IMR-90 (cell line): Measurements from ENCODE around the gene MYO10. TPM values are rescaled to one million over a fixed set of nuclear protein-coding genes. Genes with fewer than 3 reads are reported as not detected.

Source experiments
- ATAC-seq: fragments of 200-7000 bp; cut with Tn5 transposase; 2 replicates; pipeline ENCODE4 v1.9.1; 2020; ENCODE audit warnings: low read depth, mild to moderate bottlenecking, moderate library complexity
- BruUV-seq: library from RNA; stranded (reverse); fragments of 400-500 nt; replicated peaks from 2 replicates; lab custom pipeline; 2021; lab: Mats Ljungman, UMichigan
- CTCF ChIA-PET: fragments of 300-600 bp; formaldehyde crosslinking; extraction: SDS; loops from one replicate; lab custom pipeline; 2021; ENCODE audit warnings: antibody characterized with exemption; lab: Yijun Ruan, JAX
- POLR2A ChIA-PET: fragments of 300-600 bp; sonication (Branson Sonifier 250); formaldehyde crosslinking; loops from one replicate; lab custom pipeline; 2022; ENCODE audit warnings: antibody characterized with exemption; ENCODE audit not compliant: unreplicated experiment; lab: Charles Lee
- DNase-seq: peaks from one replicate; pipeline ENCODE4 v3.0.0; 2013
- H2AFZ ChIP-seq: replicated peaks from 2 replicates; pipeline ENCODE3; 2013; ENCODE audit warnings: low read length, mild to moderate bottlenecking; ENCODE audit not compliant: poor library complexity
- H2AK5ac ChIP-seq: 2 replicates; pipeline ENCODE4 v1.6.1; 2013; ENCODE audit warnings: low read depth, low read length, inconsistent platforms
- H2AK9ac ChIP-seq: replicated peaks from 2 replicates; pipeline ENCODE3; 2013; ENCODE audit warnings: mild to moderate bottlenecking, low read depth, low read length, moderate library complexity; ENCODE audit not compliant: poor library complexity
- H2BK120ac ChIP-seq: 2 replicates; pipeline ENCODE4 v1.6.1; 2013; ENCODE audit warnings: low read depth, low read length, inconsistent platforms
- H2BK15ac ChIP-seq: 3 replicates; pipeline ENCODE4 v1.6.1; 2013; ENCODE audit warnings: low read depth, low read length, inconsistent platforms
- H2BK20ac ChIP-seq: 2 replicates; pipeline ENCODE4 v1.6.1; 2013; ENCODE audit warnings: low read depth, mild to moderate bottlenecking, inconsistent platforms, low read length, moderate library complexity
- H2BK5ac ChIP-seq: 2 replicates; pipeline ENCODE4 v1.6.1; 2013; ENCODE audit warnings: mild to moderate bottlenecking, low read depth, low read length, inconsistent platforms; ENCODE audit not compliant: poor library complexity, severe bottlenecking
- H3K14ac ChIP-seq: replicated peaks from 2 replicates; pipeline ENCODE4 v1.6.1; 2013; ENCODE audit warnings: low read depth, low read length, inconsistent platforms
- H3K18ac ChIP-seq: 2 replicates; pipeline ENCODE4 v1.6.1; 2013; ENCODE audit warnings: low read depth, low read length, control low read depth
- H3K23ac ChIP-seq: 2 replicates; pipeline ENCODE4 v1.6.1; 2013; ENCODE audit warnings: low read depth, low read length, inconsistent platforms
- H3K27ac ChIP-seq: 2 replicates; pipeline ENCODE4 v1.5.1; 2013; ENCODE audit warnings: mild to moderate bottlenecking, control low read depth, low read length; ENCODE audit not compliant: insufficient read depth
- H3K27me3 ChIP-seq: 2 replicates; pipeline ENCODE4 v1.6.1; 2013; ENCODE audit warnings: low read length; ENCODE audit not compliant: control insufficient read depth, insufficient read depth
- H3K36me3 ChIP-seq: 2 replicates; pipeline ENCODE4 v1.6.1; 2013; ENCODE audit warnings: low read length, mixed read lengths; ENCODE audit not compliant: control insufficient read depth, insufficient read depth
- H3K4ac ChIP-seq: 2 replicates; pipeline ENCODE4 v1.6.1; 2013; ENCODE audit warnings: low read depth, low read length, inconsistent platforms
- H3K4me1 ChIP-seq: 2 replicates; pipeline ENCODE4 v1.6.1; 2013; ENCODE audit warnings: low read length, mixed read lengths; ENCODE audit not compliant: control insufficient read depth, insufficient read depth
- H3K4me2 ChIP-seq: 2 replicates; pipeline ENCODE4 v1.6.1; 2013; ENCODE audit warnings: low read depth, mild to moderate bottlenecking, control low read depth, low read length, moderate library complexity
- H3K4me3 ChIP-seq: 2 replicates; pipeline ENCODE4 v1.5.1; 2013; ENCODE audit warnings: low read depth, mild to moderate bottlenecking, control low read depth, low read length, moderate library complexity; ENCODE audit not compliant: insufficient read depth
- H3K56ac ChIP-seq: 2 replicates; pipeline ENCODE4 v1.6.1; 2013; ENCODE audit warnings: low read length, inconsistent platforms; ENCODE audit not compliant: insufficient read depth; ENCODE audit errors: extremely low read depth
- H3K79me1 ChIP-seq, 2 experiments: 2 replicates each; pipeline ENCODE4 v1.6.1; 2013; ENCODE audit warnings: low read length in 2 of 2, inconsistent platforms in 1 of 2, low read depth in 1 of 2
- H3K9ac ChIP-seq: 2 replicates; pipeline ENCODE4 v1.6.1; 2013; ENCODE audit warnings: low read depth, low read length, control low read depth
- H3K9me1 ChIP-seq: 2 replicates; pipeline ENCODE4 v1.6.1; 2013; ENCODE audit warnings: low read length, inconsistent platforms; ENCODE audit not compliant: insufficient read depth
- H3K9me3 ChIP-seq: 2 replicates; pipeline ENCODE4 v1.6.1; 2013; ENCODE audit warnings: low read length; ENCODE audit not compliant: control insufficient read depth, insufficient read depth
- H4K20me1 ChIP-seq: 2 replicates; pipeline ENCODE4 v1.6.1; 2013; ENCODE audit warnings: low read length, inconsistent platforms; ENCODE audit not compliant: insufficient read depth
- H4K5ac ChIP-seq: 2 replicates; pipeline ENCODE4 v1.6.1; 2013; ENCODE audit warnings: mild to moderate bottlenecking, low read depth, low read length, control low read depth
- H4K8ac ChIP-seq, 2 experiments: 2 replicates each; pipeline ENCODE4 v1.6.1; 2013; ENCODE audit warnings: low read depth in 2 of 2, low read length in 2 of 2, control low read depth in 1 of 2, inconsistent platforms in 1 of 2
- H4K91ac ChIP-seq: 2 replicates; pipeline ENCODE4 v1.6.1; 2013; ENCODE audit warnings: low read depth, low read length, inconsistent platforms; ENCODE audit not compliant: insufficient read depth
- BHLHE40 ChIP-seq: fragments of 150-350 bp; IDR thresholded peaks from 2 replicates; pipeline ENCODE4 v1.6.1; 2016; ENCODE audit warnings: mild to moderate bottlenecking, low read depth, low read length
- CEBPB ChIP-seq: IDR thresholded peaks from 2 replicates; pipeline ENCODE4 v1.6.1; 2012; ENCODE audit warnings: low read depth, low read length, improper control_type of control experiment
- CHD1 ChIP-seq: IDR thresholded peaks from 2 replicates; pipeline ENCODE4 v1.6.1; 2012; ENCODE audit warnings: low read depth, low read length, improper control_type of control experiment
- ELK1 ChIP-seq: fragments of 150-350 bp; IDR thresholded peaks from 2 replicates; pipeline ENCODE4 v1.6.1; 2016; ENCODE audit warnings: low read depth, mild to moderate bottlenecking, low read length, moderate library complexity, borderline replicate concordance
- FOS ChIP-seq: fragments of 150-350 bp; IDR thresholded peaks from 2 replicates; pipeline ENCODE4 v1.6.1; 2016; ENCODE audit warnings: low read depth, low read length
- MAFK ChIP-seq: IDR thresholded peaks from 2 replicates; pipeline ENCODE4 v1.6.1; 2012; ENCODE audit warnings: low read depth, low read length, improper control_type of control experiment
- MAZ ChIP-seq: IDR thresholded peaks from 2 replicates; pipeline ENCODE4 v1.6.1; 2012; ENCODE audit warnings: low read depth, mild to moderate bottlenecking, low read length, improper control_type of control experiment, moderate library complexity, borderline replicate concordance
- MXI1 ChIP-seq: IDR thresholded peaks from 2 replicates; pipeline ENCODE4 v1.6.1; 2012; ENCODE audit warnings: low read depth, mild to moderate bottlenecking, low read length, moderate library complexity, borderline replicate concordance
- NFE2L2 ChIP-seq: fragments of 150-350 bp; IDR thresholded peaks from 2 replicates; pipeline ENCODE4 v1.6.1; 2016; ENCODE audit warnings: low read depth, mild to moderate bottlenecking, low read length
- POLR2A ChIP-seq: IDR thresholded peaks from 2 replicates; pipeline ENCODE4 v1.6.1; 2012; ENCODE audit warnings: mild to moderate bottlenecking, low read depth, low read length
- RAD21 ChIP-seq: IDR thresholded peaks from 2 replicates; pipeline ENCODE4 v1.6.1; 2012; ENCODE audit warnings: low read length, improper control_type of control experiment
- RCOR1 ChIP-seq: IDR thresholded peaks from 2 replicates; pipeline ENCODE4 v1.6.1; 2012; ENCODE audit warnings: mild to moderate bottlenecking, low read length, improper control_type of control experiment; ENCODE audit not compliant: insufficient replicate concordance
- RFX5 ChIP-seq: IDR thresholded peaks from 2 replicates; pipeline ENCODE4 v1.8.0; 2012; ENCODE audit warnings: low read depth, mild to moderate bottlenecking, low read length, moderate library complexity
- SMC3 ChIP-seq: fragments of 150-350 bp; IDR thresholded peaks from 2 replicates; pipeline ENCODE4 v1.6.1; 2016; ENCODE audit warnings: low read depth, mild to moderate bottlenecking, antibody characterized with exemption, low read length, moderate library complexity
- WGBS, 2 experiments: methylation state at CpG; one replicate each; pipeline versions ENCODE4 v1.1.5 to v1.1.7; 2013; ENCODE audit warnings: missing lambda C conversion rate in 2 of 2; ENCODE audit not compliant: insufficient read length in 1 of 2; ENCODE audit errors: extremely low coverage in 2 of 2; 5-methylcytosine and 5-hydroxymethylcytosine counted together
- dilution Hi-C: fragments of 300-500 bp; cut with HindIII; formaldehyde crosslinking; loops from one replicate; pipeline ENCODE4 v1.14.3; 2018; ENCODE audit warnings: low sequenced_read_pairs; ENCODE audit not compliant: unreplicated experiment
- in situ Hi-C: fragments of 300-500 bp; cut with MboI; formaldehyde crosslinking; loops from 3 replicates; pipeline ENCODE4 v1.14.3; 2019; ENCODE audit warnings: low sequenced_read_pairs, inconsistent platforms, mixed read lengths
- intact Hi-C: fragments of 100-400 bp; cut with micrococcal nuclease; formaldehyde crosslinking; loops from 2 replicates; pipeline ENCODE4 v1.10.0; 2022
- polyA plus RNA-seq, 3 experiments: library from polyadenylated mRNA; depleted of rRNA; stranded (reverse); fragments of >200 nt; gene quantifications; 2 replicates each; pipeline ENCODE4 v1.2.3, GENCODE V29; 2012; ENCODE audit warnings: low replicate concordance in 1 of 3
- total RNA-seq: library from RNA; depleted of rRNA; stranded (reverse); fragments of >200 nt; gene quantifications from 2 replicates; pipeline ENCODE4 v1.2.3, GENCODE V29; 2012
- TF ChIP-seq, protein P1 (sequence below): fragments of 150-350 bp; IDR thresholded peaks from 2 replicates; pipeline ENCODE4 v1.6.1; 2017; ENCODE audit warnings: mild to moderate bottlenecking, antibody characterized with exemption, low read length, low read depth
- TF ChIP-seq, protein P2 (sequence below): conservative IDR thresholded peaks from 2 replicates; pipeline ENCODE4 v1.5.1; 2012; ENCODE audit warnings: mild to moderate bottlenecking, low read depth, low read length, improper control_type of control experiment

MYO10 gene
- total and polyA plus RNA-seq, 2 of the 4 experiments (the other 2 are of a cell fraction) = 39.9 to 115 TPM

GRCh38 chr5:16707869-16708192 lies 228.3 kb downstream of the MYO10 start:
- peaks cover 5% of the 10 kb centered on the region for H3K4me1 ChIP-seq
- no peak overlapping the region for H2AK9ac ChIP-seq
- peaks cover 55% of the 10 kb centered on the region for H3K36me3 ChIP-seq
- CTCF ChIA-PET = no interaction called here
- H2BK15ac ChIP-seq = no peak overlapping the region
- H3K9me1 ChIP-seq = peaks cover 10% of the 10 kb centered on the region
- no peaks in the 10 kb centered on the region for H3K27me3 ChIP-seq
- no peak overlapping the region for H2BK20ac ChIP-seq
- H3K4ac ChIP-seq = no peak overlapping the region
- no peak overlapping the region for H3K9ac ChIP-seq
- dilution Hi-C loops (no loop called here), in situ Hi-C loops (no loop called here), intact Hi-C loops (no loop called here)
- H4K20me1 ChIP-seq = peaks cover 27% of the 10 kb centered on the region
- H4K8ac ChIP-seq = no peak overlapping the region
- H3K4me3 ChIP-seq = no peak overlapping the region
- no peak overlapping the region for H4K5ac ChIP-seq
- BruUV-seq = no TSS peak
- H3K27ac ChIP-seq = no peak overlapping the region
- H2AFZ ChIP-seq = no peak overlapping the region
- no peak overlapping the region for H3K18ac ChIP-seq
- no peak overlapping the region for H3K4me2 ChIP-seq
- H2BK120ac ChIP-seq = no peak overlapping the region
- WGBS, 2 experiments = 100% methylated on average over 3 of the region's 3 CpGs; no CpG with 5 or more reads in 1 of the 2 experiments
- H3K14ac ChIP-seq = no peak overlapping the region
- no peak for DNase-seq
- H2AK5ac ChIP-seq = no peak overlapping the region
- H3K23ac ChIP-seq = no peak overlapping the region
- H3K79me1 ChIP-seq = peaks cover 20 to 75% of the 10 kb centered on the region in 2 experiments
- H3K56ac ChIP-seq = no peak overlapping the region
- no peak overlapping the region for H4K91ac ChIP-seq
- TF ChIP-seq MAZ = no peak
- TF ChIP-seq, protein P1, sequence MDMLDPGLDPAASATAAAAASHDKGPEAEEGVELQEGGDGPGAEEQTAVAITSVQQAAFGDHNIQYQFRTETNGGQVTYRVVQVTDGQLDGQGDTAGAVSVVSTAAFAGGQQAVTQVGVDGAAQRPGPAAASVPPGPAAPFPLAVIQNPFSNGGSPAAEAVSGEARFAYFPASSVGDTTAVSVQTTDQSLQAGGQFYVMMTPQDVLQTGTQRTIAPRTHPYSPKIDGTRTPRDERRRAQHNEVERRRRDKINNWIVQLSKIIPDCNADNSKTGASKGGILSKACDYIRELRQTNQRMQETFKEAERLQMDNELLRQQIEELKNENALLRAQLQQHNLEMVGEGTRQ = no peak
- no peak for TF ChIP-seq RCOR1
- TF ChIP-seq CEBPB = no peak
- no peak for TF ChIP-seq MXI1
- no peak for TF ChIP-seq NFE2L2
- no peak for TF ChIP-seq RFX5
- TF ChIP-seq ELK1 = no peak
- no peak for TF ChIP-seq BHLHE40
- TF ChIP-seq SMC3 = no peak
- no peak for TF ChIP-seq RAD21
- TF ChIP-seq, protein P2, sequence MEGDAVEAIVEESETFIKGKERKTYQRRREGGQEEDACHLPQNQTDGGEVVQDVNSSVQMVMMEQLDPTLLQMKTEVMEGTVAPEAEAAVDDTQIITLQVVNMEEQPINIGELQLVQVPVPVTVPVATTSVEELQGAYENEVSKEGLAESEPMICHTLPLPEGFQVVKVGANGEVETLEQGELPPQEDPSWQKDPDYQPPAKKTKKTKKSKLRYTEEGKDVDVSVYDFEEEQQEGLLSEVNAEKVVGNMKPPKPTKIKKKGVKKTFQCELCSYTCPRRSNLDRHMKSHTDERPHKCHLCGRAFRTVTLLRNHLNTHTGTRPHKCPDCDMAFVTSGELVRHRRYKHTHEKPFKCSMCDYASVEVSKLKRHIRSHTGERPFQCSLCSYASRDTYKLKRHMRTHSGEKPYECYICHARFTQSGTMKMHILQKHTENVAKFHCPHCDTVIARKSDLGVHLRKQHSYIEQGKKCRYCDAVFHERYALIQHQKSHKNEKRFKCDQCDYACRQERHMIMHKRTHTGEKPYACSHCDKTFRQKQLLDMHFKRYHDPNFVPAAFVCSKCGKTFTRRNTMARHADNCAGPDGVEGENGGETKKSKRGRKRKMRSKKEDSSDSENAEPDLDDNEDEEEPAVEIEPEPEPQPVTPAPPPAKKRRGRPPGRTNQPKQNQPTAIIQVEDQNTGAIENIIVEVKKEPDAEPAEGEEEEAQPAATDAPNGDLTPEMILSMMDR = no peak
- no peak for TF ChIP-seq POLR2A
- no peak for TF ChIP-seq MAFK
- TF ChIP-seq CHD1 = no peak
- TF ChIP-seq FOS = no peak
- POLR2A ChIA-PET = no interaction called here
- no peak overlapping the region for H2BK5ac ChIP-seq
- H3K9me3 ChIP-seq = no peaks in the 10 kb centered on the region
- ATAC-seq = no peak
